Activated gamma-delta T cell (primary cell): ENCODE results near the gene KLK12.

Source experiments
- DNase-seq: peaks from one replicate; lab custom pipeline; 2025; lab: John Stamatoyannopoulos, UW

Gene KLK12

GRCh38 chr19:51047031-51047335 is 12.2 kb upstream of the KLK12 start:
- no peak for DNase-seq

GRCh38 chr19:51044327-51044726 is 9.5 kb upstream of the KLK12 start:
- DNase-seq: no peak

GRCh38 chr19:51043497-51043896 is 8.7 kb upstream of the KLK12 start:
- no peak for DNase-seq

- no peak for DNase-seq
Observed at GRCh38 chr19:51040151-51040550, 5.3 kb upstream of the KLK12 start.

- DNase-seq: no peak
Observed at GRCh38 chr19:51036519-51036918, 1.7 kb upstream of the KLK12 start.

- no peak for DNase-seq
Observed at GRCh38 chr19:51031880-51032225, 2.9 kb downstream of the KLK12 start.

GRCh38 chr19:51031220-51031879 is 3.5 kb downstream of the KLK12 start:
- DNase-seq: no peak

- no peak for DNase-seq
Observed at GRCh38 chr19:51030631-51031030, 4.2 kb downstream of the KLK12 start.

- no peak for DNase-seq
Observed at GRCh38 chr19:51029718-51030117, 5.1 kb downstream of the KLK12 start.

GRCh38 chr19:51027873-51028272 is 6.9 kb downstream of the KLK12 start:
- no peak for DNase-seq

GRCh38 chr19:51027126-51027806 is 7.5 kb downstream of the KLK12 start:
- no peak for DNase-seq

GRCh38 chr19:51026554-51026831 is 8.3 kb downstream of the KLK12 start, which contains the start of gene KLK11:
Gene KLK11 (minus strand): TSS chr19:51026616. CDS start chr19:51025631, 985 bp downstream.
- DNase-seq: no peak

GRCh38 chr19:51025809-51026553 is 8.8 kb downstream of the KLK12 start:
- no peak for DNase-seq

GRCh38 chr19:51025401-51025800 is 9.4 kb downstream of the KLK12 start:
- DNase-seq: no peak

GRCh38 chr19:51024924-51025323 is 9.9 kb downstream of the KLK12 start:
- DNase-seq: no peak

GRCh38 chr19:51023946-51024345 is 10.9 kb downstream of the KLK12 start:
- no peak for DNase-seq

- DNase-seq: no peak
Observed at GRCh38 chr19:51022526-51022925, 12.3 kb downstream of the KLK12 start.

GRCh38 chr19:51020988-51021651 is 13.7 kb downstream of the KLK12 start:
- no peak for DNase-seq

- DNase-seq: no peak
Observed at GRCh38 chr19:51019544-51019925, 15.3 kb downstream of the KLK12 start, which contains the start of gene KLK10. Gene KLK10 (minus strand): TSS chr19:51019709. CDS start chr19:51019130, 579 bp downstream.

- no peak for DNase-seq
Observed at GRCh38 chr19:51018745-51019543, 15.9 kb downstream of the KLK12 start.

- no peak for DNase-seq
Observed at GRCh38 chr19:51016798-51017683, 17.8 kb downstream of the KLK12 start.
